HepG2 (cell line): ENCODE measurements around the gene ACTN1. TPM values are rescaled to one million over a fixed set of nuclear protein-coding genes. Genes with fewer than 3 reads are reported as not detected.

ENCODE experiments used
- AKAP8 ChIP-seq: sonication (generic); formaldehyde crosslinking; IDR thresholded peaks from 2 replicates; pipeline ENCODE4 v1.5.1; 2020; ENCODE audit warnings: mild to moderate bottlenecking, missing genetic modification reagents
- CBX1 ChIP-seq: IDR thresholded peaks from one replicate; pipeline ENCODE4 v1.6.1; 2016; ENCODE audit warnings: antibody characterized with exemption, low read depth
- ELF1 ChIP-seq: sonication (generic); formaldehyde crosslinking; IDR thresholded peaks from 2 replicates; pipeline ENCODE4 v1.4.0; 2020; ENCODE audit warnings: missing genetic modification reagents
- GABPA ChIP-seq, 2 experiments: IDR thresholded peaks; 2 replicates each; pipeline ENCODE4 v1.6.1; 2011 to 2016; ENCODE audit warnings: low read depth in 2 of 2, low read length in 1 of 2, missing biosample characterization in 1 of 2, missing genetic modification characterization in 1 of 2
- HNF4A ChIP-seq: sonication (generic); formaldehyde crosslinking; IDR thresholded peaks from 2 replicates; pipeline ENCODE4 v1.4.0; 2020; ENCODE audit warnings: missing genetic modification reagents
- PLRG1 ChIP-seq: fragments of 450-650 bp; conservative IDR thresholded peaks from 2 replicates; pipeline ENCODE4 v1.6.1; 2016
- SNAPC2 ChIP-seq: sonication (generic); formaldehyde crosslinking; IDR thresholded peaks from 2 replicates; pipeline ENCODE4 v1.8.1; 2022; ENCODE audit warnings: mild to moderate bottlenecking, missing genetic modification reagents
- U2AF2 ChIP-seq: fragments of 200-400 bp; formaldehyde crosslinking; IDR thresholded peaks from 2 replicates; pipeline ENCODE4 v1.6.1; 2017; ENCODE audit warnings: low read depth, mild to moderate bottlenecking, low read length
- YEATS4 ChIP-seq: sonication (generic); formaldehyde crosslinking; IDR thresholded peaks from 2 replicates; pipeline ENCODE4 v1.4.0; 2020; ENCODE audit warnings: missing genetic modification reagents, borderline replicate concordance
- ZNF232 ChIP-seq: sonication (generic); formaldehyde crosslinking; IDR thresholded peaks from 2 replicates; pipeline ENCODE4 v1.4.0; 2020; ENCODE audit warnings: missing genetic modification reagents, borderline replicate concordance
- ZNF484 ChIP-seq: sonication (generic); formaldehyde crosslinking; IDR thresholded peaks from 2 replicates; pipeline ENCODE4 v1.5.1; 2020; ENCODE audit warnings: mild to moderate bottlenecking, low read depth, missing genetic modification reagents, borderline replicate concordance
- ZNF552 ChIP-seq: sonication (generic); formaldehyde crosslinking; IDR thresholded peaks from 2 replicates; pipeline ENCODE4 v1.9.0; 2022; ENCODE audit warnings: missing genetic modification reagents, mild to moderate bottlenecking, borderline replicate concordance
- ZNF570 ChIP-seq: sonication (generic); formaldehyde crosslinking; IDR thresholded peaks from 2 replicates; pipeline ENCODE4 v1.4.0; 2020; ENCODE audit warnings: mild to moderate bottlenecking, missing genetic modification reagents, borderline replicate concordance
- ZNF720 ChIP-seq: sonication (generic); formaldehyde crosslinking; IDR thresholded peaks from 2 replicates; pipeline ENCODE4 v1.4.0; 2020; ENCODE audit warnings: missing genetic modification reagents
- ZNF766 ChIP-seq: sonication (generic); formaldehyde crosslinking; IDR thresholded peaks from 2 replicates; pipeline ENCODE4 v1.5.0; 2020; ENCODE audit warnings: missing genetic modification reagents, borderline replicate concordance
- ZNF891 ChIP-seq: sonication (generic); formaldehyde crosslinking; IDR thresholded peaks from 2 replicates; pipeline ENCODE4 v1.5.0; 2020; ENCODE audit warnings: mild to moderate bottlenecking, missing genetic modification reagents
- polyA plus RNA-seq, 8 experiments: library from polyadenylated mRNA; depleted of rRNA in 3 of 8; stranded (reverse) in 7 of 8; unstranded in 1 of 8; fragments of >200 nt; fragmentation: Illumina TruSeq in 4 of 8; extraction: Trizol in 4 of 8; gene quantifications; 2 replicates each; pipeline versions ENCODE4 v1.2.1 to v1.2.3, GENCODE V29; 2011 to 2016; ENCODE audit warnings: low read depth in 4 of 8, missing spikeins in 1 of 8, mixed read lengths in 1 of 8; ENCODE audit not compliant: insufficient read depth in 1 of 8
- total RNA-seq, 5 experiments: library from RNA; depleted of rRNA; stranded (reverse); fragments of >200 nt; fragmentation: Illumina TruSeq; extraction: Trizol; gene quantifications; 2 replicates each; pipeline ENCODE4 v1.2.3, GENCODE V29; 2016; ENCODE audit warnings: low read depth in 1 of 5
- TF ChIP-seq, protein P1 (sequence below): sonication (generic); formaldehyde crosslinking; conservative IDR thresholded peaks from 2 replicates; pipeline ENCODE4 v1.4.0; 2020; ENCODE audit warnings: missing genetic modification reagents
- TF ChIP-seq, protein P2 (sequence below): IDR thresholded peaks from 2 replicates; pipeline ENCODE4 v1.6.1; 2016; ENCODE audit warnings: missing biosample characterization, missing genetic modification reagents, low read depth
- TF ChIP-seq, protein P3 (sequence below): sonication (generic); formaldehyde crosslinking; IDR thresholded peaks from 2 replicates; pipeline ENCODE4 v1.8.0; 2022; ENCODE audit warnings: missing genetic modification reagents, low read depth, mild to moderate bottlenecking, borderline replicate concordance
- TF ChIP-seq, protein P4 (sequence below): sonication (generic); formaldehyde crosslinking; IDR thresholded peaks from 2 replicates; pipeline ENCODE4 v1.4.0; 2020; ENCODE audit warnings: mild to moderate bottlenecking, missing genetic modification reagents
- TF ChIP-seq, protein P5 (sequence below): sonication (generic); formaldehyde crosslinking; IDR thresholded peaks from 2 replicates; pipeline ENCODE4 v1.5.0; 2020; ENCODE audit warnings: mild to moderate bottlenecking, missing genetic modification reagents, moderate library complexity
- TF ChIP-seq, protein P6 (sequence below): sonication (generic); formaldehyde crosslinking; IDR thresholded peaks from 2 replicates; pipeline ENCODE4 v1.4.0; 2020; ENCODE audit warnings: mild to moderate bottlenecking, low read depth, missing genetic modification reagents

Gene ACTN1
- total and polyA plus RNA-seq, 2 of the 13 experiments (the other 11 are each of a cell fraction or from before 2014, with no cell fraction given) = 58.6 to 162 TPM

DNA sequence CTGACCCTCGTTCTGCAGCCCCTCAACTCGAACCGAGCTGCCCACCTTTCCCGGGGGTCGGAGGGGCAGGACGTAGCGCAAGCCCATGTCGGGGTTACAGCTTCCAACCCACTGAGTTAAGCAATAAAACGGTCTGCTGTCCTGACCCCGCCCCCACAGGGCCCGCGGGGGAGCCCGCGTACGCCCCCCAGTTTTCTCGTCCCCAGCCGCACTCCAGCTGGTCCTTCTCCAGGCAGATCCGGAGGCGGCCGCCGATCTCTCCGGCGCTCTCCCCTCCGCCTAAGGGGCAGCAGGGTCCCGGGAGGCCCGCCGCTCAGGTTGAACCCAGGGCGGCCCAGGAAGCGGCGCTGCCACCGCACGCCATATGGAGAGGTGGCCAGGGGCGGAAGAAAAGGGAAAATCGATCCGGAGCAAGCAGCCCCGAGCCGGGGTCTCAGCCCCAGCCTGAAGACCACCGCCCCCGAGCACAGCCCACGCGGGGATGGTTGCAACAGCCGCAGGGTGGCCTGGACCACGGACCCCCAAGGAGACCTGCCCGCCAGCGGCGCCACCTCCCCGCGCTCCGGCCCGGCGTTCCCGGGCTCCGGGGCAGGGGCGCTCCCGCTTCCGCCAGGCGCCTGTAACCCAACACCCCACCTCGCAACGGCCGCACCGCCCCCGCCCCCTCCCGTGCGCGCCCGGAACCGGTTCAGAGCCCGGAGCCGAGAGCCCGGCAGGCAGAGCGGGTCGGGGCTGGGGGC, 760 bp downstream of the ACTN1 start (continued):
- TF ChIP-seq, protein P1, sequence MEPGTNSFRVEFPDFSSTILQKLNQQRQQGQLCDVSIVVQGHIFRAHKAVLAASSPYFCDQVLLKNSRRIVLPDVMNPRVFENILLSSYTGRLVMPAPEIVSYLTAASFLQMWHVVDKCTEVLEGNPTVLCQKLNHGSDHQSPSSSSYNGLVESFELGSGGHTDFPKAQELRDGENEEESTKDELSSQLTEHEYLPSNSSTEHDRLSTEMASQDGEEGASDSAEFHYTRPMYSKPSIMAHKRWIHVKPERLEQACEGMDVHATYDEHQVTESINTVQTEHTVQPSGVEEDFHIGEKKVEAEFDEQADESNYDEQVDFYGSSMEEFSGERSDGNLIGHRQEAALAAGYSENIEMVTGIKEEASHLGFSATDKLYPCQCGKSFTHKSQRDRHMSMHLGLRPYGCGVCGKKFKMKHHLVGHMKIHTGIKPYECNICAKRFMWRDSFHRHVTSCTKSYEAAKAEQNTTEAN (CRISPR knock-in tag) = no peak
- TF ChIP-seq ZNF766 (CRISPR knock-in tag) (no peak), AKAP8 (CRISPR knock-in tag) (no peak), ZNF891 (CRISPR knock-in tag) (no peak), ZNF570 (CRISPR knock-in tag) (no peak), HNF4A (CRISPR knock-in tag) (no peak; the same call in 1 of the 2 replicates), U2AF2 (no peak), ELF1 (CRISPR knock-in tag) (no peak), ZNF484 (CRISPR knock-in tag) (no peak), ZNF232 (CRISPR knock-in tag) (no peak), SNAPC2 (CRISPR knock-in tag) (0 out of 2 replicates have a peak, but pooled peaks have one; percentile 43), ZNF720 (no peak), CBX1 (no peak), YEATS4 (no peak), PLRG1 (no peak), GABPA (IDR thresholded peaks at IDR 0.05; ENCODE audit: low read depth, low read length) (no peak), GABPA (CRISPR knock-in tag; IDR thresholded peaks at IDR 0.05; ENCODE audit: low read depth) (no peak), ZNF552 (no peak)
- TF ChIP-seq, protein P2, sequence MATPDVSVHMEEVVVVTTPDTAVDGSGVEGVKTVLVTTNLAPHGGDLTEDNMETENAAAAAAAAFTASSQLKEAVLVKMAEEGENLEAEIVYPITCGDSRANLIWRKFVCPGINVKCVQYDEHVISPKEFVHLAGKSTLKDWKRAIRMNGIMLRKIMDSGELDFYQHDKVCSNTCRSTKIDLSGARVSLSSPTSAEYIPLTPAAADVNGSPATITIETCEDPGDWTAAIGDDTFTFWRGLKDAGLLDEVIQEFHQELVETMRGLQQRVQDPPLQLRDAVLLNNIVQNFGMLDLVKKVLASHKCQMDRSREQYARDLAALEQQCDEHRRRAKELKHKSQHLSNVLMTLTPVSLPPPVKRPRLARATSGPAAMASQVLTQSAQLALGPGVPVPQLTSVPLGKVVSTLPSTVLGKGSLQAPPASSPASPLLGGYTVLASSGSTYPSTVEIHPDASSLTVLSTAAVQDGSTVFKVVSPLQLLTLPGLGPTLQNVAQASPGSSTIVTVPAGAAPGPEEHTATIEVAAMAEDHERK (CRISPR knock-in tag) = no peak
- TF ChIP-seq, protein P3, sequence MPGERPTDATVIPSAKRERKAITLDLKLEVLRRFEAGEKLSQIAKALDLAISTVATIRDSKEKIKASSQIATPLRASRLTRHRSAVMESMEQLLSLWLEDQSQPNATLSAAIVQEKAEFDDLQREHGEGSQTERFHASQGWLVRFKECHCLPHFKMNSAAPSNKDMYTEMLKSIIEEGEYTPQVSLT (CRISPR knock-in tag) = no peak
- TF ChIP-seq, protein P4, sequence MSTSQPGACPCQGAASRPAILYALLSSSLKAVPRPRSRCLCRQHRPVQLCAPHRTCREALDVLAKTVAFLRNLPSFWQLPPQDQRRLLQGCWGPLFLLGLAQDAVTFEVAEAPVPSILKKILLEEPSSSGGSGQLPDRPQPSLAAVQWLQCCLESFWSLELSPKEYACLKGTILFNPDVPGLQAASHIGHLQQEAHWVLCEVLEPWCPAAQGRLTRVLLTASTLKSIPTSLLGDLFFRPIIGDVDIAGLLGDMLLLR (CRISPR knock-in tag) = 0 out of 2 replicates have a peak, but pooled peaks have one; percentile 1
- TF ChIP-seq, protein P5, sequence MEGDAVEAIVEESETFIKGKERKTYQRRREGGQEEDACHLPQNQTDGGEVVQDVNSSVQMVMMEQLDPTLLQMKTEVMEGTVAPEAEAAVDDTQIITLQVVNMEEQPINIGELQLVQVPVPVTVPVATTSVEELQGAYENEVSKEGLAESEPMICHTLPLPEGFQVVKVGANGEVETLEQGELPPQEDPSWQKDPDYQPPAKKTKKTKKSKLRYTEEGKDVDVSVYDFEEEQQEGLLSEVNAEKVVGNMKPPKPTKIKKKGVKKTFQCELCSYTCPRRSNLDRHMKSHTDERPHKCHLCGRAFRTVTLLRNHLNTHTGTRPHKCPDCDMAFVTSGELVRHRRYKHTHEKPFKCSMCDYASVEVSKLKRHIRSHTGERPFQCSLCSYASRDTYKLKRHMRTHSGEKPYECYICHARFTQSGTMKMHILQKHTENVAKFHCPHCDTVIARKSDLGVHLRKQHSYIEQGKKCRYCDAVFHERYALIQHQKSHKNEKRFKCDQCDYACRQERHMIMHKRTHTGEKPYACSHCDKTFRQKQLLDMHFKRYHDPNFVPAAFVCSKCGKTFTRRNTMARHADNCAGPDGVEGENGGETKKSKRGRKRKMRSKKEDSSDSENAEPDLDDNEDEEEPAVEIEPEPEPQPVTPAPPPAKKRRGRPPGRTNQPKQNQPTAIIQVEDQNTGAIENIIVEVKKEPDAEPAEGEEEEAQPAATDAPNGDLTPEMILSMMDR (CRISPR knock-in tag) = peak; percentile 10; the same call in 1 of the 2 replicates
- TF ChIP-seq, protein P6, sequence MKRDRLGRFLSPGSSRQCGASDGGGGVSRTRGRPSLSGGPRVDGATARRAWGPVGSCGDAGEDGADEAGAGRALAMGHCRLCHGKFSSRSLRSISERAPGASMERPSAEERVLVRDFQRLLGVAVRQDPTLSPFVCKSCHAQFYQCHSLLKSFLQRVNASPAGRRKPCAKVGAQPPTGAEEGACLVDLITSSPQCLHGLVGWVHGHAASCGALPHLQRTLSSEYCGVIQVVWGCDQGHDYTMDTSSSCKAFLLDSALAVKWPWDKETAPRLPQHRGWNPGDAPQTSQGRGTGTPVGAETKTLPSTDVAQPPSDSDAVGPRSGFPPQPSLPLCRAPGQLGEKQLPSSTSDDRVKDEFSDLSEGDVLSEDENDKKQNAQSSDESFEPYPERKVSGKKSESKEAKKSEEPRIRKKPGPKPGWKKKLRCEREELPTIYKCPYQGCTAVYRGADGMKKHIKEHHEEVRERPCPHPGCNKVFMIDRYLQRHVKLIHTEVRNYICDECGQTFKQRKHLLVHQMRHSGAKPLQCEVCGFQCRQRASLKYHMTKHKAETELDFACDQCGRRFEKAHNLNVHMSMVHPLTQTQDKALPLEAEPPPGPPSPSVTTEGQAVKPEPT (CRISPR knock-in tag) = peak; percentile 71; the same call in 1 of the 2 replicates
